Stimulated activated CD4-positive, alpha-beta T cell treated with anti-CD3 and anti-CD28 coated beads, Interleukin-1b, Interleukin-23, amount 100 ng/mL, for 24 hours (primary cell): ENCODE results near the gene GRIK3.

ENCODE experiments used
- DNase-seq, 4 experiments: peaks; one replicate each; pipeline ENCODE4 v3.0.0-alpha.2; 2020; ENCODE audit warnings: low read depth in 4 of 4, low spot score in 1 of 4

Gene GRIK3

DNA sequence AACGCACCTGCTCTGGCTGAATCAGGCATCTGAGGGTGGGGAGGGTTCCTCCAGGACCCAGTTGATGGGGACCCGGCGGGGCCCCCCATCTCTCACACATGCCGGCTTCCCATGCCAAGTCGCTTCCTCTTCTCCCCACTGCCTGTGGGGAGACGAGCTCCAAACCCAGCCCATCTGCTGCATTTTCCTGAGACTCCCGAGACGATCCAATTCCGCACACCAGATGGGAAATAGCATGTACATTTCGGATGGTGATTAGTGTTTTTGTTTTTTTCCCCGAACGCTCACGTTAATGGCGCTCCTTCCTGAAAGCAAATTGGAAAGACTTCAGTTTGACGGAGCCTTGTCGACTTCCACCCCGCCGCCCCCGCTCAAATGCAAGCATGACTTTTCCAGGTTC lies 13.2 kb upstream of the GRIK3 start:
- no peak for DNase-seq

DNA sequence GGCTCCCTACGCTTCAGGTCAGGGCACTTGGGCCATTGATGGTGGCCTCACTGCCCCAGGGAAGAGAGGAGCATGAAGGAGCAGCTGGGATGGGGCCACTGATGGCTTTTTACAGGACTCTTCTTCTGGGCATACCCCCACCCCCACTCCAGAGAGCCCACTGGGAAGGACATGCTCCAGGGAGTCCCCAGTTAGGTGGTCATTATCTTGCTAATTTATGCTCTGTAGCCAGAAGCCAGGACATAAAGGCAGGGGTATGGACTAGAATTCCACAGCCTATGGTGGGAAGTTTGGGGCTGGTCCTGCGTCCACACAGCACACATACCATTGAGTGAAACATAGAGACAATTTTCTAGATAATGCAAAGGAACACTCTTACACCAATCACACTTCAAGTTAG lies 8.8 kb upstream of the GRIK3 start:
- no peak for DNase-seq

DNA sequence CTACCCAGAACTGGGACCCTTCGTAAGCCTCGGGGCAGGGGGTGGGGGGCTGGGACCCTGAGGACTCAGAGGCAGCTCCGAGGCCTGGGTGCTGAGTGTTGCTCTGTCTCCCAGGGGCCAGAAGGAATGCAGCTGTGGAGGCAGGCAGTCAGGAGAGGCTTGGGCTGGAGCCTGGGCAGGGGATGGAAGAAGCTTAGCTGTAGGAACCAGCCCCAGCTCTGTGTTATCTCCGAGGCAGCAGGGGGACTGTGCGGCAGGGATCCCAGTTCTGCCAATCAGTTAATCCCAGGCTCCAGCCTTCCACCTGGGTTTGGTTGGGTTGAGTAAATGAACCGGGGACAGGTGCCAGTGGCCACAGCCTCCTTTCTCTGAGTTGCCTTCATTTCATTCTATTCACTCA lies 8.2 kb upstream of the GRIK3 start:
- DNase-seq = no peak

DNA sequence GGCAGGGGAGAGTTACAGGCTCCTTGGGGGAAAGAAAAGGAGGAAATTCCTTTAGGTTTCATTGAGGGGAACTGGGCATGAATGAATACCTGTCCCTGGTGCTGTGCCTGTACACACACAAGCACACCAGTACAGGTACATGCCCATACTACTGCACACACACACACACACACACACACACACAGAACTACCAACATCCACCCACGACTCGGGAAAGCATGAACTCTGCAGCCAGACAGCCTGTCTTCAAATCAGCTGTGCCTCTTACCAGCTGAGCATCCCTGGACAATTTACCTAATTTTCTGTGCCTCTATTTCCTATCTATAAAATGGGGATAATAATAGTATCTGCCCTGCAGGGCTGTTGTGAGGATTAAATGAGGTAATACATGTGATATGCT lies 7.2 kb upstream of the GRIK3 start:
- DNase-seq = no peak

GRCh38 chr1:37040773-37041172 lies 6.5 kb upstream of the GRIK3 start:
- no peak for DNase-seq

- no peak for DNase-seq
Observed at GRCh38 chr1:37040261-37040660, 5.9 kb upstream of the GRIK3 start.

- DNase-seq = no peak
Observed at GRCh38 chr1:37038227-37039093, 4.1 kb upstream of the GRIK3 start.

DNA sequence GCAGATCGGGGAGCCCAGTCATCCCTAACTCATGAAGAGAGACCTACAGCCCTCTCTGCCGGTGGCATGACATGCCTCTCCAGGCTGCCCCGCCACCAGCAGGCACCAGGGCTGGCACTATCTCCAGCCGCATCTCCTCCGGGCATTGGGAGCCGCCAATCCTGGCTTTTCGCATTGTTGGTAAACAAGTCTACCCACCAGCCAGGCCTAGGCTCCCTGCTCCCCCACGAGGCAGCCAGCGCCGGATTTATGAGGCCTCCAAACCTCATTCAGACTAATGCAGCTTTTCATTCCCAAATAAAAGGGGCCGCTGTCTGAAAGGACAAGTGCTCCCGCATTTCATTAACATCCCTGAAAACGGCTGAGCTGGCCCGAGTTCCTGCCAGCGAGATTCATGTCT lies 3.4 kb upstream of the GRIK3 start:
- DNase-seq = no peak

DNA sequence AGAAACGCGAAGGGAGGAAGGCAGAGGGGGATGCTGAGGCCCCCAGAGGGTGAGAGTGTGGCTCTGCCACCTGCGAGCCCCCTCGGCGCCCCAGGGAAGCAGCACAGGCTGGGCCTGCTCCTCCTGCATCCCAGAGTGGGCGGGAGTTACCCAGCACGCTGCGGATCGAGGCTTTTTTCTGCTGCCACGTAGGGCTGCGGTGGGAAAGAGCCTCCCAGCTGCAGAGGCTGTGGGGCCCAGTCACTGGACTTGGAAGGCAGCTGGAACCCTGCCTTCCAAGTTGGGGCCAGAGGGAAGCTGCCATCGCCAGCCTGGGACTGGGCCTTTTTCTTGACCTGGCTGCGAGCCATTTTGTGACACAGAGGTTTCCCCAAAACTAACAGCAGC lies 2.3 kb upstream of the GRIK3 start:
- DNase-seq = no peak

DNA sequence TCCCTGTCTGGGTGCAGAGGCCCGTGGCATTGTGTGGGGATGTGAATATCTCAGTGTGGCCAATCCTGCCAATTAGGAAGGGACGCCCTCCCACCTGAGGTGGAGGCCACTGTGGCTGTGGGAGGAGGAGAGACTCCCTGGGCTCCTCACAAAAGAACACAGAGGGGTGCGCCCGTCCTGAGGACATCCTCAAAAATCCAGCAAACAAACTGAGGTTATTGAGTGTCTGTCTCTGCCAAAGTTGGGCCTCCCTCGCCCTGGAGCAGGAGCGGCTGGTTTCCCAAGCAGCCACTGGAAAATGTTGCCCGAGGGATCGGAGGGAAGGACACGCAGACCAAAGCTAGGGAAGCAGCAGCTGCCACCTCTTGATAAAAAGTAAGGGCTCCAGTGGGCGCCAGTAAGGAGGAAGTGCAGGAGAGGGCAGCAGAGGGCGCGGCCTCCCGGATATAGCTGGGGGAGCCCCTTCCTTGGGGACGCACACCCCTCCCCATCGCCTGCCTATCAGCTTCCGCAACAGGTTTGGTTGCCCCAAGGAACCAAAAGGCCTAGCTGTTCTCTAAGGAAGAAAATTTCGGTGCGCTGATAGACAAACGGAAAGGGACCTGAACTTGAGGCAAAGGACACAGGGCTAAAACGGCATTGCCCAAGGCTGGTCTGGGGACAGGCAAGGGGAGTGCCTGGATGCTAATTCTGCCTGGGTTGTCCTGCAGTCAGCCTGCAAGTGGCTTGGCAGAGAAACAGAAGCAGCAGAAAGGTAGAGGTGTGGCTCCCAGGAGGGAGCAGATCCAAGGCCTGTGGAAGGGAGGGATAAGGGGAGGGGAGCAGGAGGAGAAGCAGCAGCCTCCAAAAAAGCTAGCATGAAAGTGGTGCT lies 1.7 kb upstream of the GRIK3 start:
- no peak for DNase-seq

GRCh38 chr1:37035014-37035691 lies 838 bp upstream of the GRIK3 start:
- DNase-seq = no peak

GRCh38 chr1:37033355-37034101 lies 787 bp downstream of the GRIK3 start:
- no peak for DNase-seq

DNA sequence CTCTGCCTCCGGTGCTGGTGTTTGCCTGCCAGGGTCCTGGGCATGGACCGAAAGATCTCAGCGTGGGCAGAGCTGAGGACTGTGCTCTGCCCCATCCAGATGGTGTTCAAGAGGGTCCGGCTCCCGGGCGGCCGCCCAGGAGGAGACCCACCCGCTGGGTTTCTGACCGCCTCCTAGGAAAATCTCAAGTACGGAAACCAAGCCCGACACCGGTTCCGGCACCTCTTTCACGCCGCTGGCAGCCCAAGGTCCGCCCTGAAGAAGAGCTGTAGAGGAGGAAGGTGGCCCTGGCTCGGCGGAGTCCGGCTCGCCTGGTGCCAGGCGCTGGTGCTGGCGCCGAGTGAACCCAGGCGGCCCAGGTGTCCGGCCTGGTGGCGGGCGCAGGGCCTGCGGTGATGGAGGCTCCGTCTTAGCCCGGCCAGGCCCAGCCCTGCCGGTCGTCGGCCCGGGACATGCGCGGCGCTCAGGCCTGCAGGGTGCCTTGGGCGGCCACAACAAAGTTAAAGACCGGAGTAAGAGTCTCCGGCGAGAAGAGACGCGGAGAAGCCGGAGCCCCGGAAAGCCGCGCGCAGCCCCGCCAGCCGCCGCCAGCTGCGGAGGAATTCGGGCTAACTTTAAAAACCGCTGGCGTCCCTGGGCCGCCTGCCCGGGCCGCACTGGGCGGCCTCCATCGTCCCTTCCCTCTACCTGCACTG lies 1.5 kb downstream of the GRIK3 start:
- no peak for DNase-seq

- no peak for DNase-seq
Observed at GRCh38 chr1:37031871-37032270, 2.4 kb downstream of the GRIK3 start.

DNA sequence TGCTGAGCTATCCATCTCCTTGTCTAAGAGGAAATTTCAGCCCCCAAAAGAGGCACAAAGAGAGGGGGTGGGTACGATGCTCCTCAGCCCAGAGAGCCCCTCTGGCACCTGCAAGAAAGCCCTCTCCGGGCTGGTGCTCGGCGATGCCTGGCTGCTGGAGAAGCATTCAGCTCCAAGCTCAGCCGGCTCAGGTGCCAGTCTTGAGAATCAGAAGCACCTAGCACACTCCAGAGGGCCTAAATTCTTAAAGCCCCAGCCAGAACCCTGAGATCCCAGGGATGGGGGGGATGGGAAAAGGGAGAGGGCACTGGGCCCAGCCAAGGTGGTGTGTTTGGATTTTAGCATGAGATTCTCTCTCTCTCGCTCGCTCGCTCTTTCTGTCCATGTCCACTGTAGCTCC lies 2.9 kb downstream of the GRIK3 start:
- no peak for DNase-seq

DNA sequence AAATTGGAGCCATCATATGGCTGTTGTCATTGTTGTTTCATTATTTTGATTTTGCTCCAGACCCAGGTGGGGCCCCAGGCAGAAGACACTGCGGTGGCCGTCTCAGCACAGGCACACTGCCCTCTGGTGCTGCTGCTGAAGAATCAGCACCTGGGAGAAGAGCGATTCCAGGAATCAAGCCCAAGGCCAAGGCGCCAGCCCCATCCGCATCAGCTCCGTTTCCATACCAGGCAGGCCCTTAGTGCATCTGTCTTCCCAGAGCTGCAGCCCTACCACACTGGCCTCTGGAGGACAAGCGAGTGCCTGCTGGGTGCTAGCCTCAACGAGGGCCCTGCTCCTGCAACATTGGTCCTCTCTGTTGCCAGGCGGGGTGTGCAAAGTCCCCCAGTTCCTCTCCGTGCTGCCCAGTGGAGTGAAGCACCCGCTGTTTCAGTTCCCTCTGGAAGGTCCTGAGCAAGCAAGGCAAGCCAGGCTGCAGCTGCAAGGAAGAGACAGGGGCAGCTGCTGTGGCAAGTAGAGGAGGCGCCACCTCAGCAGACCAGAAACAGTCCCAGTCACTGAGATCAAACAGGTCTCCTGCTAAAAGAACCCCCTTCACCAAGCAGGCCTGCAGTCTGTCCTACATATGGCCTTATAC lies 5.2 kb downstream of the GRIK3 start:
- DNase-seq = no peak

DNA sequence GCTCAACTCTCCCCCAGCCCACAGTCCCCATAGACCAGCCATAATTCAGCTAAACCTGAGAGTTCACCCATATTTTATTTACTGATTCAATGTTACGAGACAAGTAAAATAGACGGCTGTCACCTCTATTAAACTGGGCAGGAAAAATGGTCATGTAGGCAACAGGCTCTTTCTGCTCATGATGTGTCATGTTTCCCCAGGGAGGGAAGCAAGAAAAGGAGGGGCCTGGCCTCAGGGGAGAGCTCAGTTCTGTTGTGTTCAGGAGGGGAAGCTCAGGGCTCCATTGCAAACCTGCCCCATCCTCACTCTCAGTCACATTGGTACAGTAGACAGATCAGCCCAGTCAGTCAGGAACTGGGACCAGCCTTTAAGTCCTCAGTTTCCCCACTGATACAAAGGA lies 12.8 kb downstream of the GRIK3 start:
- no peak for DNase-seq

GRCh38 chr1:37020653-37021277 lies 13.6 kb downstream of the GRIK3 start:
- no peak for DNase-seq

DNA sequence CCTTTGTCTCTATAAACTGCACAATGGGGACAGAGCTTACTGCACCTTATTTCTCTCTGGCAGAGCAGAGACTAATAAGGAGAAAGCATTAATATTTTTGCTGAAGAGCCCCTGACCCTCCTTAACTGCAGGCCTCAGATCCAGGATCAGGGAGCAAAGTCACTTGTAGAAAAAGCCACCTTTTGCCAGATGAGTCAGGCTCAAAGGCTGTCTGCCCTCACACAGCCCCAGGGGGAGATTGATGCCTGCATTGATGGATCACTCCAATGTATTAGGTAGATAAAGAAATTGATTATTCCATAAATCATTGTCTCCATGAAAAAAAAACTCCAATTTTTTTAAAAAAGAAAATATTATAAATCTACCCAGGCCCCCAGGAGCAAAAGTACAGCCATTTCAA lies 15.8 kb downstream of the GRIK3 start:
- DNase-seq = no peak

- DNase-seq = no peak
Observed at GRCh38 chr1:37017720-37018119, 16.6 kb downstream of the GRIK3 start.
